ENCODE results near the gene HOXA9.

The HOXA9 gene

GRCh38 chr7:27153526-27153925 is 11.8 kb downstream of the HOXA9 start:
- DNase-seq (ENCODE audit: low spot score) = no peak

GRCh38 chr7:27152816-27153442 is 12.4 kb downstream of the HOXA9 start:
- no peak for DNase-seq (ENCODE audit: low spot score)

GRCh38 chr7:27151931-27152815 is 13.2 kb downstream of the HOXA9 start, which contains the start of gene HOXA3:
TSS of gene HOXA3 (minus strand) at chr7:27152583. CDS start at chr7:27110640, 41,943 bp downstream.
- DNase-seq (ENCODE audit: low spot score) = no peak

DNA sequence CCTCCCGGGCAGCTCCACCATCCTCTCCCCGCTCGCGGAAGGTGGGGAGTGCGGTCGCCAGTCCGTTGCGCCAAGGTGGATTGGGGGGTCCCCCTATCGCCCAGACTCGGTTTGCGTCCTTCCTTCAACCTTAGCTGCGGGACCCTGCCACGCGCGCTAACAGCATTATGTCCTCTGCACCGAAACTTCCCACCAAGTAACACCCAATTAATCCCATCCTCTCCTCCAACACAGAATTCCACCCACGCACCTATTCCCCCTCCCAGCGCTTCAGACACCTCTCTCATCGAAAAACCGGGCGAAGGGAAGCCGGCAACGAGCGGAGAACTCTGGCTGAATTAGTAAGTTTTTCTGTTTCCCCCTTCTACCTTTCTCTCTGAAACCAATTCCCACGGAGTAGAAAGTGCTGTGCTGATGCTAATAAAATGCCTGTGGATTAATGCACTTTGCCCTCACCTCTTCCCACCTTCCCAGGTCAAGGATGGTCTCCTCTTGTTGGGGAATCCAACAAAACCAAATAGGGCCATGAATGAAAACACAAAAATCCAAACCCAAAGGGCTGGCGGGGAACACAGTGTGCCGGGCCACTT is 13.9 kb downstream of the HOXA9 start:
- no peak for DNase-seq (ENCODE audit: low spot score)

- DNase-seq (ENCODE audit: low spot score) = peak; percentile 37
These were observed 14.6 kb downstream of the HOXA9 start for GRCh38 chr7:27150568-27151340.

DNA sequence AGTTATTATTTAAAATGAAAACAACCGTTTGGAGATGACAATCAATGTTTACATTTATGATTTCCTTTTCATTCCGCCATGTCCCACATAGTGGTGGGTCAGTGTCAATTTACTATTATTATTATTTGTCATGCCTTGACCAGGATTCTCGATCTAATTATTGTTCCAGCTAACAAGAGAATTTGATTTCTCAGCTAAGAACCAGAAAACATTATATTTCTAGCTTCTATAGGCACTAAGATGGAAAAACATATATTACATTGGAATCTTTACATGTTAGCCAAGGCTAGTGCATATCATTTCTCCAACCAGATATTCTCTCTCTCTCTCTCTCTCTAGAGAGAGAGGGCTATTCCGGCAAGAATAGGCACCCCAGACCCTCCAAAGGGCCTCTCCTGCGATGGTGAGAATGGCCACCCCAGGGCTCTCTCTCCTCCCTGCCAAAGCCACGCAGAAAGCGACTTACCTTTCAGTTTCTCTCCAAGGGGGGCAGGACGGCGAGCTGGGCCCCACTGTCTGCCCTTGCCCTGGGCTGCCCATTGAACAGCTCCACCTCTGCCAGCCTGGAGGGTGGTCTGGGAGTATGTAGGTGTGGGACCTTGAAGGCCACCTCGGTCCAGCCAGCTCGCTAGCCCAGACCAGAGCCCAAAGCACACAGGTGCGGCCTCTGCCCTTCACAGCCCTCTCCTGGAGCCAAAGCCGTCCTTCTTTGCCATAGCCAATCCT is 15.3 kb downstream of the HOXA9 start:
- no peak for DNase-seq (ENCODE audit: low spot score)

DNA sequence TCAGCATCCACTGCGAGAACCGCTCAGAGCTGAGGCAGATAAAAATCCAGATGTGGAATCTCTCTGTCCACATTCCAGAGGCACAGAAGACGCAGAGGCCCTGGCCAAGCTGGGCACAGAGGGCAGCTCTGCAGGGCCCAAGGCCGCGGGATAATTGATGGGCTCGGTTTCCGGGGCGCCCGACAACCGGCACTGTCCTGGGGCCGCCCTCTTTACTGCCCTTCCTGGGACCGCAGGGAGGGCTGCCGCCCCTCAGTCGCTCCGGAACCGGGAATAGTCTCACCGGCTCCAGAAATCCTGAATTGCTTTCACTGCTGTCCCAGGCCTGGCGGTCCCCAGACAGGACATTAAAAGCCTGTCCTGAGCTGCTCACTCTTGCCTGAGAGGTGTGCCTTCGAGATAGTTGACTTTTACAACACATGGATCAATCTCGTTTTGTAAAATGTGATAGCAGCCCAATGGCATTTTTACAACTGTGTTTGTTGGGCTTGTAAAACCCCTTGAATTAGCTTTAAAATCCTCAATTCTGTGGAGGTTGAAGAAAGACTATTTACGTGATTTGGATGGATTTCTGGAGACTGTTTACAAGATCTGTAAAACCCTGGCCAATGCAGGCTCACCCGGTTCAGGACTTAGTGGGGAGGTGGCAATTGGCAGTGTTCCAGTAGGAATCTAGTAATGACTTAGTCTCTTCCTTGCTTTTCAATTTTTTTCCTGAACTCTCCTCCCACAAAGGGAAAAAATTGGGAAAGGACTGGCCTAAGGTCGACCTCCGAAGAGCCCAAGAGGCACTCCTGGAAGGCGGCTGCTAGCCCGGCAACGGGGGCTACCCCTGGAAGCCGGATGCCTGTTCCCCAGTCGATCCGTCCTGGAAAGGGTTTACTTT is 16.3 kb downstream of the HOXA9 start:
- DNase-seq (ENCODE audit: low spot score) = no peak

- no peak for DNase-seq (ENCODE audit: low spot score)
These were observed 17.1 kb downstream of the HOXA9 start for GRCh38 chr7:27148031-27148755.

GRCh38 chr7:27147199-27148030 is 17.9 kb downstream of the HOXA9 start, which contains the start of gene HOXA6:
TSS of gene HOXA6 (minus strand) at chr7:27147774. CDS start at chr7:27147749, 25 bp downstream.
- no peak for DNase-seq (ENCODE audit: low spot score)

DNA sequence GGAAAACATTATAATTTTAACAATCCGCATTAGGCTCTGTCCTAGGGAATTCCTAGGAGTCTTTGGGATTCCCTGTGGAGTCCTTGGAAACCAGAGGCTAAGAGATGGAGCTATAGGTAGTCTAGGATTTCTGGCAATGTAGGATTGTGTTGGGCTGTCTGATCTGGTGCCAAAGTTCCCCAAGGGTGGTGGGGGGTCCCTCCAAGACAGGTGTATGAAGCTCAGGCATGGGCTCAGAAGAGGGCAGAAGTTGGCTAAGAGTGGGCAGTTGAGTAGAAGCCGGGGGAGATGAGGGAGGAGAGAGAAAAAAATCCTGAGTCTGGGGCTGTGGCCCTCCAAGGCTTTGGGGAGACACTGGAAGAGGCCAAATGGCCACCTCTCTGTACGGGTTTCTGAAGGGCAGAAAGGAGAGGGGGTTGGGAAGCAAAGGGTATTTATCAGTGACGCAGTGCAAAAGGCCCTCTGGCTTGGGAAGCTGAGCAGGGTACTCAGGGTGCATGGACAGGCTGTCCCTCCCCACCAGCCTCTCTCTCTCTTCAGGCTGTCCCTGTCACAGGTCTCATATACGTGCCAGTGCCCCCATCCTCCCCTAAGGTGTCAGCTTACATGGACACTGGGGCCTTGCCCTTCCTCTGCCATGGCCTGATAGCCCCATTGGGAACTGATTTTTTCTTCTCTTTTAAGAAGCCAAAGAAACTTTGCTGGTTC is 18.7 kb downstream of the HOXA9 start:
- DNase-seq (ENCODE audit: low spot score) = no peak

DNA sequence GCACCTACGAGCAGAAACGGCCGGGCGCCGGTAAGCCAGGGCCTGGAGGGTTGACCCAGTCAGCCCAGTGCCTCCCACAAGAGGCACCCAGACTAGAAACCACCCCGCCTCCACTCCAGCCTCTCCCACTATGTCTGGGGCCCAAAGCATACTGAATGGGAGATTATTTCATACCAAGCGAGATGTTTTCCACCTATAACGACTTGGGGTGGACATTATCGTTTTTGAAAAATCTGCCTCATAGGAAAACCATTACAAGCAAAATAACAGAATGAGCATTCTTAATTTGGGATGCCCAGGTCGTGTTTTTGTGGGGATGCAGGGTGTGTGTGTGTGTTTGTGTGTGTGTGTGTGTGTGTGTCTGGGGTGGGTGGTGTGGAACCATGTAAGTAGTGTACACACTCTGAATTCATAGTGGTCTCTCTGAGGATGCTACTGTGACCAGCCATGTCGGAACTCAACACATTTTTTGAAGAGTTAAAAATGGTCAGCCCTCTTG is 19.4 kb downstream of the HOXA9 start:
- DNase-seq (ENCODE audit: low spot score) = no peak

- DNase-seq (ENCODE audit: low spot score) = no peak
These were observed 20.0 kb downstream of the HOXA9 start for GRCh38 chr7:27145165-27145913.

GRCh38 chr7:27144781-27145164 is 20.6 kb downstream of the HOXA9 start:
- DNase-seq (ENCODE audit: low spot score) = no peak

DNA sequence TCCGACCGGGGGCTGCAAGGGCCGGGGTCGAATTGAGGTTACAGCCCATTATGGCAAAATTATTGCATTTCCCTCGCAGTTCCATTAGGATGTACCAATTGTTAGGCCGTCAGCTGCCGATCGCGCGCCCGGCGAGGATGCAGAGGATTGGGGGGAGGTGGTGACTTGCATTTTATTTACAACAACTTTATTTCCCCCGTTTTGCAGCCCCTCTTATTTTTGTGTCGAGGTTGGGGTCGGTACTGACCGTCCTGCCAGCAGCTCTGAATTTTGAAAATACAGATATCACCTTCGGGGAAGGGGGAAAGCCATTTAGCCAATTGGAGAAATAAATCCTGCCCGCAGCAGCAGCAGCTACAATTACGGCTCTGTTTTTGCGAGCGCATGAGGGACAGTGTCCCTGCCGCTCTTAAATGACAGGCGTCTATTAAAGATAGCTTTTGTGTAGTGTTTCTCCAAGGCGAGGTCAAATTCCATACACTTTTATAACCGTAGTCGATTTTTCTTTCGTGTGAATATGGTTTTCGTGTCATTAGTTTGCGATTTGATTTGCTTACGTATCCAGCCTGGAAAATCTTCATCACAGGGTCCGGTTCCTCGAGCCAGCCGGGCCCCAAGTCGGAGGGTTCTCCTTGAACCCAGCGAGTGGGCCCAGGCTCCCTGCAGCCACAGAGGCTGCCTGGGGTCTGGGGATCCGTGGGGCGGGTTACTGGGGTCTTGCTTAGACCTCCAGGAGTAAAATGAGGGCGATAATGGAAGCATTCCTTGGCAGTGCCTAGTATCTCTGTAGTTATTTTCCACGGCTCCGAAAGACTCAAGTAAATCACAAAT is 21.2 kb downstream of the HOXA9 start:
- no peak for DNase-seq (ENCODE audit: low spot score)

GRCh38 chr7:27143023-27143949 is 22.1 kb downstream of the HOXA9 start, which contains the start of gene HOXA5:
TSS of gene HOXA5 (minus strand) at chr7:27143681. CDS start at chr7:27143607, 74 bp downstream.
- no peak for DNase-seq (ENCODE audit: low spot score)
